ENCODE data around the gene STBD1. TPM values are rescaled to one million over a fixed set of nuclear protein-coding genes. Genes with fewer than 3 reads are reported as not detected.

The STBD1 gene
- total and polyA plus RNA-seq, 2 of the 4 experiments (the other 2 are of a cell fraction) = 1.7 to 3.0 TPM

DNA sequence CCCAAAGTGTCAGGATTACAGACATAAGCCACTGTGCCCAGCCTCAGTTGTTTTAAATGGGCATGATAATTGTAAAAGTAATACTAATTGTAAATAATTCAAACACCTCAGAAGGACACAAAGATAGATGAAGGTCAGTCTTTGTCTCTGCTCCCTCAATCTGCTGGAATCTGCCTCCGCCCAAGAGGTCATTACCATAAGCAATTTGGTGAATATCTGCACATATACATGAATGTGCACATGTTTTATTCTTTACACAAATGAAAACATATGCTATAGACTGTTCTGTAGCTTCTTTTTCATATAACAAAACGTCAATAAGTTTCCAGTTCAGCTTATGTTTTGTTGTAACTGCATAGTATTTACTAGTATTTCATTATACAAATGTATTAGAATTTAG lies 7.0 kb downstream of the STBD1 start:
- Histone ChIP-seq H3K27ac (ENCODE audit: insufficient read depth, low read length) (no peak overlapping the region), H3K79me1 (ENCODE audit: low read depth in 1 of 2, low read length in 2 of 2) (peaks cover 3 to 10% of the 10 kb centered on the region in 2 experiments; a peak in 3 of 4 replicates), H2AK5ac (ENCODE audit: low read depth, low read length) (no peak overlapping the region), H3K27me3 (ENCODE audit: control insufficient read depth, insufficient read depth, low read length) (no peaks in the 10 kb centered on the region), H2AK9ac (replicated peaks; ENCODE audit: low read depth, low read length, poor library complexity) (no peak overlapping the region), H3K36me3 (ENCODE audit: control insufficient read depth, insufficient read depth, low read length) (peaks cover 8% of the 10 kb centered on the region), H3K9ac (ENCODE audit: low read depth, low read length) (no peak overlapping the region), H4K91ac (ENCODE audit: insufficient read depth, low read depth, low read length) (no peak overlapping the region), H3K14ac (replicated peaks; ENCODE audit: low read depth, low read length) (no peak overlapping the region), H4K5ac (ENCODE audit: low read depth, low read length) (no peak overlapping the region), H2BK20ac (ENCODE audit: low read depth, low read length) (no peak overlapping the region), H3K4me3 (ENCODE audit: insufficient read depth, low read depth, low read length) (no peak overlapping the region), H3K9me3 (ENCODE audit: control insufficient read depth, insufficient read depth, low read length) (peaks cover 2% of the 10 kb centered on the region), H3K4me2 (ENCODE audit: low read depth, low read length) (no peak overlapping the region), H3K9me1 (ENCODE audit: insufficient read depth, low read length) (peaks cover 7% of the 10 kb centered on the region; the same call in 1 of the 2 replicates), H3K4ac (ENCODE audit: low read depth, low read length) (no peak overlapping the region), H2BK15ac (ENCODE audit: low read depth, low read length) (no peak overlapping the region), H2BK5ac (ENCODE audit: low read depth, low read length, poor library complexity, severe bottlenecking) (no peak overlapping the region), H3K23ac (ENCODE audit: low read depth, low read length) (no peak overlapping the region), H2BK120ac (ENCODE audit: low read depth, low read length) (no peak overlapping the region), H4K8ac (ENCODE audit: low read depth in 2 of 2, low read length in 2 of 2) (no peak overlapping the region), H3K56ac (ENCODE audit: extremely low read depth, insufficient read depth, low read length) (no peak overlapping the region), H2AFZ (replicated peaks; ENCODE audit: low read length, poor library complexity) (no peak overlapping the region), H3K4me1 (ENCODE audit: control insufficient read depth, insufficient read depth, low read length) (peaks cover 1% of the 10 kb centered on the region; the same call in 1 of the 2 replicates), H4K20me1 (ENCODE audit: insufficient read depth, low read length) (no peaks in the 10 kb centered on the region; the same call in 1 of the 2 replicates), H3K18ac (ENCODE audit: low read depth, low read length) (no peak overlapping the region)
- DNase-seq (no peak), ATAC-seq (ENCODE audit: low read depth) (no peak)
- in situ Hi-C loops (cut with MboI; ENCODE audit: low sequenced_read_pairs) (no loop called here), dilution Hi-C loops (cut with HindIII; ENCODE audit: low sequenced_read_pairs, unreplicated experiment) (no loop called here), intact Hi-C loops (cut with micrococcal nuclease) (no loop called here)
- ChIA-PET CTCF (no interaction called here), POLR2A (ENCODE audit: unreplicated experiment) (no interaction called here)
- TF ChIP-seq MAZ (IDR thresholded peaks at IDR 0.05; ENCODE audit: borderline replicate concordance, low read depth, low read length) = no peak
- BruUV-seq (replicated peaks) = no TSS peak
- no CpG with 5 or more reads among the region's 2 CpGs for WGBS, 2 experiments (ENCODE audit: extremely low coverage in 2 of 2, insufficient read length in 1 of 2)

Data from IMR-90 (cell line).